K562 (cell line): ENCODE measurements around the gene HSDL1. TPM values are rescaled to one million over a fixed set of nuclear protein-coding genes. Genes with fewer than 3 reads are reported as not detected.

Experiments
- ATF2 ChIP-seq: sonication (generic); formaldehyde crosslinking; IDR thresholded peaks from 2 replicates; pipeline ENCODE4 v1.8.1; 2022; ENCODE audit warnings: missing genetic modification reagents
- ATF7 ChIP-seq: fragments of 450-650 bp; IDR thresholded peaks from 2 replicates; pipeline ENCODE4 v1.7.1; 2014; ENCODE audit warnings: mild to moderate bottlenecking, moderate library complexity
- CLOCK ChIP-seq: fragments of 250-450 bp; sonication (Bioruptor Pico); IDR thresholded peaks from 2 replicates; pipeline ENCODE4 v1.4.0; 2020; ENCODE audit warnings: mild to moderate bottlenecking, moderate library complexity, borderline replicate concordance
- CUX1 ChIP-seq: fragments of 200-800 bp; sonication (Bioruptor generic); IDR thresholded peaks from 2 replicates; pipeline ENCODE4 v1.6.1; 2016; ENCODE audit warnings: missing genetic modification characterization, missing compliant biosample characterization
- DLX4 ChIP-seq: fragments of 250-450 bp; sonication (Bioruptor Pico); IDR thresholded peaks from 2 replicates; pipeline ENCODE4 v1.6.1; 2021; ENCODE audit warnings: mild to moderate bottlenecking
- HNRNPH1 ChIP-seq: fragments of 200-400 bp; formaldehyde crosslinking; optimal IDR thresholded peaks from 2 replicates; pipeline ENCODE3; 2017; ENCODE audit warnings: low read depth, mild to moderate bottlenecking, low read length, moderate library complexity
- NBN ChIP-seq: fragments of 450-650 bp; IDR thresholded peaks from 2 replicates; pipeline ENCODE4 v1.6.1; 2016; ENCODE audit warnings: low read depth, mild to moderate bottlenecking
- NR2C2 ChIP-seq, 2 experiments: fragments of 200-800 bp in 1 of 2; sonication (Bioruptor generic) in 1 of 2; sonication (generic) in 1 of 2; formaldehyde crosslinking in 1 of 2; IDR thresholded peaks; 2 replicates each; pipeline versions ENCODE4 v1.6.1 to v1.8.0; 2016 to 2022; ENCODE audit warnings: mild to moderate bottlenecking in 1 of 2, missing compliant biosample characterization in 1 of 2, missing genetic modification characterization in 1 of 2, missing genetic modification reagents in 1 of 2
- PPARD ChIP-seq: fragments of 250-450 bp; sonication (Bioruptor Pico); IDR thresholded peaks from 2 replicates; pipeline ENCODE4 v1.8.0; 2022; ENCODE audit warnings: inconsistent platforms, mild to moderate bottlenecking, moderate library complexity
- RBBP5 ChIP-seq: fragments of 200-600 bp; sonication (generic); IDR thresholded peaks from 2 replicates; pipeline ENCODE4 v1.6.1; 2012; ENCODE audit warnings: borderline replicate concordance, mild to moderate bottlenecking, low read length, control low read depth, inconsistent platforms; ENCODE audit not compliant: insufficient read depth, poor library complexity, severe bottlenecking
- RBM15 ChIP-seq: fragments of 200-400 bp; formaldehyde crosslinking; IDR thresholded peaks from 2 replicates; pipeline ENCODE4 v1.6.1; 2018; ENCODE audit warnings: mild to moderate bottlenecking, low read length, moderate library complexity; ENCODE audit not compliant: insufficient read depth
- SRSF3 ChIP-seq: fragments of 200-400 bp; formaldehyde crosslinking; IDR thresholded peaks from 2 replicates; pipeline ENCODE4 v1.6.1; 2016; ENCODE audit warnings: mild to moderate bottlenecking, low read length, moderate library complexity; ENCODE audit not compliant: insufficient read depth
- THAP12 ChIP-seq: fragments of 250-450 bp; sonication (Bioruptor Pico); IDR thresholded peaks from 2 replicates; pipeline ENCODE4 v1.9.0; 2021; ENCODE audit warnings: mild to moderate bottlenecking, inconsistent platforms
- ZNF121 ChIP-seq: sonication (generic); formaldehyde crosslinking; conservative IDR thresholded peaks from 2 replicates; pipeline ENCODE4 v1.8.0; 2022; ENCODE audit warnings: missing genetic modification reagents
- polyA plus RNA-seq, 8 experiments: library from polyadenylated mRNA; depleted of rRNA in 4 of 8; stranded (reverse) in 5 of 8; unstranded in 3 of 8; fragments of >200 nt; fragmentation: Nextera tagmentation in 2 of 8; fragmentation: Illumina TruSeq in 1 of 8; extraction: Ambion mirVana in 2 of 8; extraction: Trizol in 1 of 8; gene quantifications; 2 replicates each; pipeline versions ENCODE4 v1.2.1 to v1.2.3, GENCODE V29; 2011 to 2014; ENCODE audit warnings: inconsistent platforms in 1 of 8, missing spikeins in 1 of 8
- total RNA-seq, 7 experiments: library from RNA; depleted of rRNA in 6 of 7; stranded (reverse); fragments of >200 nt in 6 of 7; fragmentation: Illumina TruSeq in 2 of 7; extraction: Trizol in 2 of 7; gene quantifications; 2 replicates each; pipeline versions ENCODE4 v1.2.1 to v1.2.3, GENCODE V29; 2011 to 2021; ENCODE audit warnings: low replicate concordance in 1 of 7

Gene HSDL1
- total and polyA plus RNA-seq, 9 of the 15 experiments (the other 6 are each of a cell fraction or from before 2014, with no cell fraction given) = 14.8 to 41.2 (median 27.7) TPM

GRCh38 chr16:84139628-84140258, 5.2 kb downstream of the HSDL1 start (continued):
- no peak for TF ChIP-seq CUX1 (CRISPR knock-in tag)
- no peak for TF ChIP-seq THAP12 (CRISPR knock-in tag)
- no peak for TF ChIP-seq ZNF121 (CRISPR knock-in tag)
- TF ChIP-seq ATF7 = 0 out of 2 replicates have a peak, but pooled peaks have one; percentile 8
- no peak for TF ChIP-seq CLOCK (CRISPR knock-in tag)
- no peak for TF ChIP-seq RBM15
- TF ChIP-seq NBN = peak; percentile 66; the same call in 1 of the 2 replicates
- TF ChIP-seq RBBP5 = no peak
- no peak for TF ChIP-seq NR2C2 (CRISPR knock-in tag; IDR thresholded peaks at IDR 0.05)
- no peak for TF ChIP-seq NR2C2 (tag; IDR thresholded peaks at IDR 0.05)
- no peak for TF ChIP-seq PPARD (CRISPR knock-in tag)
- TF ChIP-seq DLX4 = no peak
- no peak for TF ChIP-seq ATF2 (CRISPR knock-in tag)
- TF ChIP-seq SRSF3 = no peak
- TF ChIP-seq HNRNPH1 = no peak
